Stimulated activated CD8-positive, alpha-beta memory T cell treated with anti-CD3 and anti-CD28 coated beads, Interleukin-12 subunit alpha, Interleukin-12 subunit beta, amount 100 ng/mL, for 4 hours (primary cell): ENCODE results near the gene PTPRB.
"Not testable (repeated sequence)": the region's sequence is repeated elsewhere in the genome, so short reads cannot be mapped to it uniquely, and the experiment has no call there.

ENCODE experiments used
- DNase-seq: peaks from one replicate; pipeline ENCODE4 v3.0.0-alpha.2; 2020; ENCODE audit warnings: low read depth

PTPRB gene

GRCh38 chr12:70540996-70541395 is 96.2 kb downstream of the PTPRB start:
- no peak for DNase-seq

GRCh38 chr12:70536650-70537049 is 100.6 kb downstream of the PTPRB start:
- no peak for DNase-seq

GRCh38 chr12:70535896-70536374 is 101.3 kb downstream of the PTPRB start:
- DNase-seq: no peak

- DNase-seq: no peak
Observed at GRCh38 chr12:70534466-70534865, 102.8 kb downstream of the PTPRB start.

- DNase-seq: no peak
Observed at GRCh38 chr12:70529647-70530046, 107.6 kb downstream of the PTPRB start.

GRCh38 chr12:70520847-70521246 is 116.4 kb downstream of the PTPRB start:
- no peak for DNase-seq

- no peak for DNase-seq
Observed at GRCh38 chr12:70513426-70513825, 123.8 kb downstream of the PTPRB start.

- no peak for DNase-seq
Observed at GRCh38 chr12:70508178-70508577, 129.1 kb downstream of the PTPRB start.

GRCh38 chr12:70507442-70507841 is 129.8 kb downstream of the PTPRB start:
- no peak for DNase-seq

- no peak for DNase-seq
Observed at GRCh38 chr12:70497508-70497907, 139.7 kb downstream of the PTPRB start.

- DNase-seq: not testable (repeated sequence)
Observed at GRCh38 chr12:70492904-70493303, 144.3 kb downstream of the PTPRB start.

GRCh38 chr12:70490928-70491327 is 146.3 kb downstream of the PTPRB start:
- DNase-seq: not testable (repeated sequence)

- DNase-seq: no peak
Observed at GRCh38 chr12:70487440-70487839, 149.8 kb downstream of the PTPRB start.

GRCh38 chr12:70486588-70486987 is 150.6 kb downstream of the PTPRB start:
- DNase-seq: no peak

- DNase-seq: no peak
Observed at GRCh38 chr12:70485704-70486103, 151.5 kb downstream of the PTPRB start.

- no peak for DNase-seq
Observed at GRCh38 chr12:70484464-70484863, 152.8 kb downstream of the PTPRB start.

- no peak for DNase-seq
Observed at GRCh38 chr12:70482764-70483163, 154.5 kb downstream of the PTPRB start.

GRCh38 chr12:70469221-70469820 is 167.9 kb downstream of the PTPRB start:
- DNase-seq: no peak

- no peak for DNase-seq
Observed at GRCh38 chr12:70468741-70469140, 168.5 kb downstream of the PTPRB start.

- DNase-seq: no peak
Observed at GRCh38 chr12:70467918-70468733, 169.1 kb downstream of the PTPRB start.

GRCh38 chr12:70467476-70467875 is 169.8 kb downstream of the PTPRB start:
- DNase-seq: no peak

- DNase-seq: no peak
Observed at GRCh38 chr12:70466753-70467152, 170.5 kb downstream of the PTPRB start.
